B cell (primary cell): ENCODE data around the gene SMIM45.

Experiments
- ATAC-seq: fragments of 200-7000 bp; cut with Tn5 transposase; one replicate; pipeline ENCODE4 v1.10.0; 2021; ENCODE audit warnings: low read depth, mild to moderate bottlenecking, moderate number of reproducible peaks, moderate library complexity
- CTCF ChIA-PET: fragments of 350-600 bp; sonication (Branson Sonifier 250); formaldehyde crosslinking; loops from one replicate; lab custom pipeline; 2021; ENCODE audit warnings: antibody characterized with exemption, inconsistent platforms; lab: Charles Lee
- POLR2A ChIA-PET: fragments of 350-600 bp; sonication (Branson Sonifier 250); formaldehyde crosslinking; loops from one replicate; lab custom pipeline; 2021; ENCODE audit warnings: antibody characterized with exemption; lab: Charles Lee
- DNase-seq: peaks from one replicate; pipeline ENCODE4 v3.0.0; 2013
- H2AFZ ChIP-seq: 2 replicates; pipeline ENCODE4 v1.6.1; 2012; ENCODE audit warnings: mild to moderate bottlenecking, low read depth, low read length; ENCODE audit not compliant: insufficient read depth, poor library complexity, severe bottlenecking
- H3K27ac ChIP-seq, 2 donors: 1 replicate in 1 of 2; 2 replicates in 1 of 2; pipeline ENCODE4 v1.5.1; 2012 to 2013; ENCODE audit warnings: low read length in 2 of 2, mild to moderate bottlenecking in 2 of 2, moderate library complexity in 1 of 2
- H3K27me3 ChIP-seq, 4 experiments: fragments of 200-600 bp in 1 of 4; sonication (generic) in 1 of 4; replicated peaks in 1 of 4; 1 replicate in 2 of 4; 2 replicates in 2 of 4; pipeline versions ENCODE4 v1.6.1 to v1.7.0; 2013 to 2016; ENCODE audit warnings: low read length in 3 of 4, mild to moderate bottlenecking in 2 of 4, mixed read lengths in 1 of 4, moderate library complexity in 1 of 4; ENCODE audit not compliant: insufficient read depth in 4 of 4, control insufficient read depth in 3 of 4; ENCODE audit errors: control extremely low read depth in 1 of 4
- H3K36me3 ChIP-seq, 2 experiments: replicated peaks in 1 of 2; 1 replicate in 1 of 2; 2 replicates in 1 of 2; pipeline versions ENCODE4 v1.6.1 to v1.7.1; 2013; ENCODE audit warnings: low read length in 1 of 2; ENCODE audit not compliant: insufficient read depth in 2 of 2, control insufficient read depth in 1 of 2; ENCODE audit errors: control extremely low read depth in 1 of 2, extremely low read depth in 1 of 2
- H3K4me1 ChIP-seq, 2 donors: fragments of 200-600 bp in 1 of 2; sonication (generic) in 1 of 2; 1 replicate in 1 of 2; 2 replicates in 1 of 2; pipeline versions ENCODE4 v1.5.1 to v1.6.1; 2013 to 2017; ENCODE audit warnings: low read length in 2 of 2; ENCODE audit not compliant: control insufficient read depth in 2 of 2, insufficient read depth in 2 of 2
- H3K4me2 ChIP-seq: replicated peaks from 2 replicates; pipeline ENCODE3; 2012; ENCODE audit warnings: mild to moderate bottlenecking, low read depth, low read length; ENCODE audit not compliant: poor library complexity, severe bottlenecking
- H3K4me3 ChIP-seq, 5 experiments: fragments of 200-600 bp in 1 of 5; sonication (generic) in 1 of 5; 1 replicate in 3 of 5; 2 replicates in 2 of 5; pipeline versions ENCODE4 v1.5.1 to v1.7.0; 2011 to 2016; ENCODE audit warnings: low read length in 4 of 5, mild to moderate bottlenecking in 4 of 5, low read depth in 2 of 5, control low read depth in 1 of 5, moderate library complexity in 1 of 5; ENCODE audit not compliant: insufficient read depth in 1 of 5; ENCODE audit errors: control extremely low read depth in 1 of 5, extremely low read depth in 1 of 5
- H3K79me2 ChIP-seq: fragments of 200-600 bp; sonication (generic); one replicate; pipeline ENCODE4 v1.6.0; 2016; ENCODE audit warnings: low read length; ENCODE audit not compliant: control insufficient read depth, insufficient read depth
- H3K9ac ChIP-seq: fragments of 200-600 bp; sonication (generic); 2 replicates; pipeline ENCODE4 v1.6.1; 2017; ENCODE audit warnings: mild to moderate bottlenecking, low read length, moderate library complexity
- H3K9me3 ChIP-seq, 3 donors: one replicate each; pipeline versions ENCODE4 v1.6.1 to v1.7.1; 2013; ENCODE audit warnings: low read length in 2 of 3; ENCODE audit not compliant: control insufficient read depth in 2 of 3, insufficient read depth in 1 of 3; ENCODE audit errors: control extremely low read depth in 1 of 3
- H4K20me1 ChIP-seq: 2 replicates; pipeline ENCODE4 v1.6.0; 2012; ENCODE audit warnings: mild to moderate bottlenecking, low read length; ENCODE audit not compliant: insufficient read depth, control insufficient read depth, poor library complexity, severe bottlenecking
- H3K27ac Mint-ChIP-seq: one replicate; pipeline ENCODE4 v1.8.0; 2021; ENCODE audit warnings: mixed read lengths
- H3K27me3 Mint-ChIP-seq: one replicate; pipeline ENCODE4 v1.8.0; 2021; ENCODE audit warnings: mixed read lengths
- H3K4me1 Mint-ChIP-seq: one replicate; pipeline ENCODE4 v1.8.0; 2021; ENCODE audit warnings: mixed read lengths
- H3K4me3 Mint-ChIP-seq: one replicate; pipeline ENCODE4 v1.8.0; 2021; ENCODE audit warnings: mixed read lengths
- H3K9me3 Mint-ChIP-seq: one replicate; pipeline ENCODE4 v1.8.0; 2022; ENCODE audit warnings: mixed read lengths; ENCODE audit not compliant: insufficient read depth
- CTCF ChIP-seq: fragments of 200-600 bp; IDR thresholded peaks from one replicate; pipeline ENCODE4 v1.8.0; 2022; ENCODE audit warnings: antibody characterized with exemption, mild to moderate bottlenecking
- EZH2 ChIP-seq: IDR thresholded peaks from 2 replicates; pipeline ENCODE4 v1.6.1; 2012; ENCODE audit warnings: borderline replicate concordance, low read depth, mild to moderate bottlenecking, moderate library complexity, low read length; ENCODE audit not compliant: insufficient read depth, poor library complexity, severe bottlenecking
- WGBS: methylation state at CpG from one replicate; pipeline ENCODE4 v1.1.5; 2013; ENCODE audit warnings: missing lambda C conversion rate; ENCODE audit not compliant: insufficient coverage; 5-methylcytosine and 5-hydroxymethylcytosine counted together
- intact Hi-C: fragments of 100-400 bp; cut with micrococcal nuclease; formaldehyde crosslinking; loops from one replicate; pipeline ENCODE4 v1.10.0; 2022

Gene SMIM45

GRCh38 chr22:41915786-41916493 is 36.0 kb upstream of the SMIM45 start:
- Histone ChIP-seq H3K4me2 (peak overlapping the region; percentile 90), H3K4me1 (peaks cover 79 to 80% of the 10 kb centered on the region in 2 donors), H3K79me2 (peaks cover 42% of the 10 kb centered on the region), H3K4me3 (peak overlapping the region in 3 of 5 experiments; percentile 47 to 64 (median 47)), H2AFZ (no peak overlapping the region), H3K9ac (peak overlapping the region; percentile 65), H4K20me1 (peaks cover 50% of the 10 kb centered on the region), H3K9me3 (peaks cover 0 to 14% (median 0%) of the 10 kb centered on the region in 3 donors), H3K27me3 (peaks cover 0 to 37% (median 19%) of the 10 kb centered on the region in 4 experiments), H3K36me3 (no peaks in the 10 kb centered on the region), H3K27ac (peak overlapping the region in 1 of 2 donors; percentile 59)
- Mint-ChIP-seq H3K27me3 (peaks cover 9% of the 10 kb centered on the region), H3K27ac (peak overlapping the region; percentile 78), H3K4me1 (peaks cover 73% of the 10 kb centered on the region), H3K9me3 (no peaks in the 10 kb centered on the region), H3K4me3 (peak overlapping the region; percentile 79)
- intact Hi-C loops, result no loop called here
- TF ChIP-seq EZH2 (no peak), CTCF (no peak)
- ATAC-seq, result no peak
- ChIA-PET POLR2A (interaction anchor here (0.6 to 16.8 kb wide), 5 partner anchors 19 to 135 kb away, joined by 4 to 960 read pairs (median 6); partner anchors contain the start of gene SMIM45), CTCF (interaction anchor here (0.7 to 17.9 kb wide), 5 partner anchors 8 to 54 kb away, joined by 3 to 499 read pairs (median 3); partner anchors contain the start of gene TNFRSF13C)
- WGBS, result 68% methylated on average over 6 of the region's 11 CpGs
- peak; percentile 61 for DNase-seq
